MV-4-11 (cell line): ENCODE data around the gene OR10A3.

Experiments
- DNase-seq: peaks from one replicate; lab custom pipeline; 2025; lab: John Stamatoyannopoulos, UW

Gene OR10A3

DNA sequence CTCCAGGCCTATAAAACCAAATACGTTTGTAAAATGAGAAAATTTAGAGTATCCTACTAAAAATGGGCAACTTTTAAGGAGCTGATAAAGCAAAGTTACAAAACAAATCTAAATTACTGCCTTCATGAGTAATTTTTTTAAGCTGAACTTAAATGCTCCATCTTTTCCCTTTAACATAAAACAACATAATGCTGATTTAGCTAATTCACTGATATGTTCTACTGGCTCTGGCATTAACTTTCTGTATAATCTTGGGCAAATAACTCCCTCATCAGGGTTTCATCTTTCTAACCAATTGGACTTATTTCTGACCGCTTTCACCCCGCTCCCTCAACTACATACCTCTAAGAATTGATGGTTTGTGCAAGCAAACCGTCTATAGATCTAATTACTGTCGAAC is 362 bp downstream of the OR10A3 start:
- no peak for DNase-seq

DNA sequence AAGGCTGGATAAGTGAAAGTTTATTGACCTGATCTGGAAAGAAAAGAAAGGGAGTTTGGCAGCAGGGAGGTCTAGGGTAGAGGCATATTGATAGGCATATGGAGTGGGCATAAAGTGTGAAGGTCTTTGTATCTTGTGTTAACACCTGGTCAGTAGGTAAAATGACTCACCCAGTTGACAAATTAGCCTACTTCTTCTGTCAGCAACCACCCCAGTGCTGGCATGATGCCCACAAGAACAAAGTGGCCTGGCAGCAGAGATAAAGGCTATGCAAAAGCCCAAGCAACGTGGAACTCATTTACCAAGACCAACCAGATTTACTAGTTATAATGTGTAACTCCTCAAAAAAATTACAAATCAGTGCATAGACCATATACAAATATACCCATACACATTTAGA is 4.9 kb downstream of the OR10A3 start:
- no peak for DNase-seq

DNA sequence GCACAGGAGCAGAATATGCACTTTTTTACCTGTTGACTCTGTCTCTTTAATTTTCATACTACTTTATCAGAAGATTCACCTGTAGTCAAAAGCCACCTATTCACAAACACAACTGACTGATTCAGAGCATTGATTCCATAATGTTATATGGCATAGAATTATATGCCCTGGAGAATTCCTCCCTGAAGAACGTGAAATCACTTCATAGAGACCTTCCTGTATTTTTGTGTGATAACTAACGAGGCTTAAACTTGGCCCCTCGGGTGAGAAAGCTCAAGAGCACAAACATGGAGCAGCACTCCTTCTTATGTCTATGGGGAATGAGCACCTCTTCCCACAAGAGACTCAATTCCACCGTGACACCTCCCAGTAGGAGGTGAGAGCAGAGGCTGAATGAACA is 10.3 kb downstream of the OR10A3 start, which contains the start of gene OR10A6:
Gene OR10A6 (minus strand): TSS at position 101 of the 400 bp plus-strand sequence. CDS start 2,606 bp downstream, outside the sequence.
- no peak for DNase-seq

DNA sequence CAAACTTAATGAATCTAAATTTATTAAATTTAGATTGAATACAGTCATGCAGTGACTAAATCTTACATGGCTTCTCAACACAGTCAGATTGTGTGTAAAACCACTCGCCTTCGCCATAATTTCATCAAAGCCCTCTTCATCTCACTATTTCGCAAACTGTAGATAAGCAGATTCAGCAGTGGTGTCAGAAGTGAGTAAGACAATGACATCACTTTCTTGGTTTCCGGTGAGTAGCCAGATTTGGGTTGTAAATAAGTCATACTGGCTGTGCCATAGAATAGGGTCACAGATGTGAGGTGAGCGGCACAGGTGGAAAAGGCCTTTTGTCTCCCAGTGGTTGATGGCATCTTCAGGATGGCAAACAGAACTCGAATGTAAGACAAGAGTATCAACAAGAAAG is 13.9 kb downstream of the OR10A3 start:
- DNase-seq, result peak; percentile 55

DNA sequence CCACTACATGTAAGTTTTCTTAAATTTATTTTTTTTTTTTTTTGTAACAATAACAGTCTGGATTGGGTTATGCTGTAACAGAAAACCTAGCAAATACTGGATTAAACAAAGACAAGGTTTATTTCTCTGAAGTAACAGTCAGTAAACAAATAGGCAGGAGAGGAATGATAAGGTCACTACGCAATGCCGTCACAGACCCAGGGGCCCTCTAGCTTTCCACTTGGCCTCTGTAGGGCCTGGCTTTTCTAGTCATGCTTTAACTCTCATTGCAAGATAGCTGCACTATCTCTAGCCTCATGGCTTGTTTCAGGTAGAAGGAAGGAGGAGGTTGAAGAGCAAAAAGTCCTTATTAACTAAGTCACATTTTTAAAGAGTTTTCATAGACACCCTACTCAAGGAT is 17.0 kb downstream of the OR10A3 start:
- DNase-seq, result no peak

DNA sequence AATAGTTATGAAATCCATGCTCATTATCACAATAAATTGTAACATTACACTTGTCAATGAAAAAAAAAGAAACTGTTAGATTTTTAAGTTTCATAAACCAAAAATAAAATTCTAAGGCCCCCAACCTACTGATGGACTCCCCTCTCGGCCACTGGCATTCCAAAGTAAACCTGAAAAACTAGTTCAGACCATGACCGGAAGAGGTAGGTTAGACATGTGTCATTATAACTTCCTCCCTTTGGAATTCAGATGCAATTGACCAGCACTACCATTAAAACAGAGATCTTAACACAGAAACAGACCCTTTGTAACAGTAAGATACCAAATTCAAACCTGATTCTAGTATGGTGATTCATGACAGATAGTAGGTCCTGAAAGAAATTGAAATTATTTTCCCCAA is 23.4 kb downstream of the OR10A3 start:
- no peak for DNase-seq

DNA sequence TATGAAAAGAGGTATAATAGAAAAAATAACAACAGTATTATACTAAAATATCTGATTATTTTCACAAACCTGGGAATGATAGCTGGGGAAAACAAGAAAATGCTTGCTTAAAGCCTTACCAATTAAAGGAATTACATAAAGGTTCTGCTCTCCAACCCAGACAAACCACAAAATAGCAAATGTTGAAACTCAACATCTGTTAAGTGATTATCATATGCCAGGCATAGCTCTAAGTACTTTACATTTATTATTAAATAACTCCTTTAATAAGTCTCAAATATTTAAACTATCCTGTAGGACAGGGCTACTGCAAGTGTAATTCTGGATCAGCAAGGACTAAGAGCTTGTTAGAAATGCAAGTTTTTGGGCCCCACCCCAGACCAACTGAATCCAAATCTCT is 30.5 kb downstream of the OR10A3 start:
- DNase-seq, result no peak

DNA sequence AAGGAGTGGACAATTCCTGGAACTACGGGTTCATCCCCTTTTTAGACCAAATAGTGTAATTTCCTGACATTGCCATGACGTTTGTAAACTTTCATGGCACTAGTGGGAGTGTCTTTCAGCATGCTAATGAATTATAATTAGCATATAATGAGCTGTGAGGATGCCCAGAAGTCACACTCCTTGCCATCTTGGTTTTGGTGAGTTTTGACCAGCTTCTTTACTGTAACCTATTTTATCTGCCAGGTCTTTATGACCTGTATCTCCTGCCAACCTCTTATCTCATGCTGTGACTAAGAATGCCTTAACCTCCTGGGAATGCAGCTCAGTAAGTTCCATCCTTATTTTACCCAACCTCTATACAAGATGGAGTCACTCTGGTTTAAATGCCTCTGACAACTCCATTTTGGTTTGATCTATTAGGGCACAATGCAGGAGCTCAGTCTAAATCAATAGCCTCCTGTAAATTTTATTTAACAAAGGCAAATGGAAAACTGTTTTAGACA is 31.2 kb downstream of the OR10A3 start:
- no peak for DNase-seq

DNA sequence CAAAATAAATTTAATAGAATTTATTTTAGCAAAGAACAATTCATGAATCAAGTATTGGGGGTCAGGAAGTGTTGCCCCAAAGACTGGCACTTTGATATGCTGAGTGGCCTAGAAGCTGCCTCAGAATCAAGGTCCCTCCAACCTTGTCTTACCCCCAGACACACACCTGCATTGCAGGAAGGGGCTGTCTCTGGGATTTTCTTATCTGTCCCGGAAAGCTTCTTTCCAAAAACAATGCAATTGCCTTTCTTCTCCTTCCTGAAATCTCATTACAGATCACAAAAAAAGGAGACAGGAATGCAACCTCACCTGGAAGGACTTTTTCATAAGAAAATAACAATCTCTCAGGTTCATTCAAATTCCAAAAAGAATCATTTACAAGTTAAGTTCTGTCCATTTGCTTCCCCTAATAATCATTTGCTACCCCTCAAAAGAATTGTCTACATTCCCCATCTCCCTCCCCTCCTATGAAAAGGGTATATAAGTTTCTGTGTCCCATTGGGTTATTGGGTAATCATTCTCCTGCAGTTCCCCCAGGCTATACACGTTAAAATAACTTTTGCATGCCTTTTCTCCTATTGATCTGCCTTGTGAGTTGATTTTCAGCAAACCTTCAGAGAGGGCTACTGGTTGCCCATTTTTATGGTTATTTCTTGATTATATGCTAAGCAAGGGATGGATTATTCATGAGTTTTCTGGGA is 31.8 kb downstream of the OR10A3 start:
- no peak for DNase-seq

DNA sequence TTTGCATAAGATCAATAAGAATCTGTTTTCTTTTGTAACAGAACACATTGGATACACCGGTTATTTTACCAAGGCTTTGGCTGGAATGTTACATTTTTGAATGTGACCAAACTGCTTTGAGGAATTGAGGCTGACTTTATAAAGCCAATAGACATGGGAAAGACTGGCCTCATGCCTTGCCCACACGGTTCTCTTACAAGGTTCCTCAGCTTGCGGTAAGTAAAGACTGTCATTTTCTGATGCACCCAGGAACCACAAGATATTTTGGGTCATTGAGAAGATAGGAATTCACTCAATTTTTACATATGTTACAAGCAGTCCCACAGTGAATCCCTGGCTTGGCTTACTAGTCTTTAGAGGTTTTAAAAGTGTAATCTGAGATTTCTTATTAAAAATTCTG is 34.4 kb downstream of the OR10A3 start:
- DNase-seq, result no peak

DNA sequence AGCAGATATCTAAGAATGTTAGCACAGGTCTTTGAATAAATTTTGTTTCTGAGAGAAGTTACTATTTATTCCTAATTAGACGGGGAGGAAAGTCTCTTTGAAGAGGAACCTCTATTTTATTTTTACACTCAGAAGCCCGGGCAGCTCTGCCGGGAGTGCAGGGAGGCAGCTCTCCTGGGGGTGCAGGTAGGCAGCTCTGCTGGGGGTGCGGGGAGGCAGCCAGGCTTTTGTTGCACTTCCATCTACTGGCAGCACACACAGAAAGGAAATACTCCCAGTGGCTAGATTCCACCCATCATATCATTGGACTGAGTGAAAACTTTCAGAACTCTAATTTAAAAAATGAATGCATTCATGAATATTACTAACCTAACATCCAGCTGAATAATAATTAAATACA is 35.0 kb downstream of the OR10A3 start:
- DNase-seq, result no peak

DNA sequence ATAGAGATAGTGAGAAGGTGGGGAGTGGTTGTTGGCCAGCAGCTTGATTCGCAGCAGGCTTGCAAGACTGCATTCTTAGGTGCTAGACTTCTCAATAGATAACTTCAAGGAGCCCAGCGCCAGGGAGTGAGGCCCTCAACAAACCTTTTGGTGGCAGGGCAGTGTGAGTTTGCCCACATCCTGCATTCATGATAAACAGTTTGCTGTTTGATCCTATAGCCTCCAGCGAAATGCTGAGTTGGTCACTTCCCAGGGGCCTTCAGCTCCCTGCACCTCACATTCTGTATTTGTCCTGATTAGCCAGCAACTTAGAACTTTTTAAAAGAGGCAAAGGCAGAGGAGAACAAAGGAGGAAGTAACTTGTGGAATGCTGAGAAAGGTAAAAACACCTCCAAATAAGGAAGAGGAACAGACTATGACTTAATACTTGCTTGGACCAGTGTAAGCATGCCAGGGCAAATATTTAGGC is 35.5 kb downstream of the OR10A3 start:
- no peak for DNase-seq

DNA sequence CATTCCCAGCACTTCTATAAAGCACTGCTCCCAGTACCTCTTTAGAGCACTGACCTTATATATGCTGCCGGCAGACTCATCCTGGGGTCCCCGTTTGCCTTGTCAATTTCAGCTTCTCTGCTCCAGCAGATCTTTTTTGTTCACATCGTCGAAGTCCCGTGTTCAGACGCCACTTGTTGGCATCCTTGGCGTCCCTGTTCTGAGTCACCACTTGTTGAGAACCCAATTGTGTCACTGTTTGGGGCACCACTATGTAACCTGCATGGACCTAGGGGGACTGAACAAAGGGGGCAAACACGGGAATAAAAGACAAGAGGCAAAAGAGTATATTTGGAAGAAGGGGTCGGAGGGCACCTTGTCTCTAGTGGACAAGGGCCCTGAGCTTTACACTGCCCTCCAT is 36.0 kb downstream of the OR10A3 start:
- no peak for DNase-seq

DNA sequence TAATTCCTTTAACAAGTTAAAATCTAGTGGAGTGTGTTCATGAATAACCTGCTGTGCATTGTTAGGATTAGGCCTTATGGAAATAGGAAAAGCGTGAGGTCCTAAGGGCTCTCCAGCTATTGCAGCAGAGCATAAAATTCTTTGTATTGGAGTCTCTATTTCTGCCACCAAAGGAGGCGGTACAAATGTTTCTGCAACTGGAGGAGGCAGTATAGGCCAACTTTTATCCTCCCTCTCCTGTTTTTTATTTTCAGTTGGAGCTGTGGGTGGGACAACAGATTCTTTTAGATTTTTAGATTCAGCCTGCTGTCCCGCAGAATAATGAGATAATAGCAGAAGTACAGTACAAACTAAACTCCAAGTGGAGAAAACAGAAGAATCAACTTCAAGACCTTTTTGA is 36.6 kb downstream of the OR10A3 start:
- DNase-seq, result no peak

DNA sequence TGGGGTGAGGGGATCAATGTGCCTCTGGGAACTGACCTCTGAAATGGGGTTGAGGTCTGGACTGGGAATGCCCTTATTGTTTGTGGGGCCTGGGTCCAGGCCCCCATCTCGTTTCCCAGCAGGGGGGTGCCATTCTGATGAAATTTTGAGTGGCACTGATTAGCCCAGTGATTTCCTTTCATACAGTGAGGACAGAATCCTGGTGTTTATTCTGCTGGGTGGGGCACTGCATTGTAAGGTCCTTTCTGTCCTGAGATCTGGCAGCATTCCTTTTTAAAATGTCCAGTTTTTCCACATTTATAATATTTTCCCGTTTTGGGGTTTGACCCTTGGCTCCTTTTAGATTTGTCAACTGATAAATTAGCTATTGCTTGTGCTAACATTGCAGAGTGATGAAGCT is 37.6 kb downstream of the OR10A3 start:
- DNase-seq, result no peak

DNA sequence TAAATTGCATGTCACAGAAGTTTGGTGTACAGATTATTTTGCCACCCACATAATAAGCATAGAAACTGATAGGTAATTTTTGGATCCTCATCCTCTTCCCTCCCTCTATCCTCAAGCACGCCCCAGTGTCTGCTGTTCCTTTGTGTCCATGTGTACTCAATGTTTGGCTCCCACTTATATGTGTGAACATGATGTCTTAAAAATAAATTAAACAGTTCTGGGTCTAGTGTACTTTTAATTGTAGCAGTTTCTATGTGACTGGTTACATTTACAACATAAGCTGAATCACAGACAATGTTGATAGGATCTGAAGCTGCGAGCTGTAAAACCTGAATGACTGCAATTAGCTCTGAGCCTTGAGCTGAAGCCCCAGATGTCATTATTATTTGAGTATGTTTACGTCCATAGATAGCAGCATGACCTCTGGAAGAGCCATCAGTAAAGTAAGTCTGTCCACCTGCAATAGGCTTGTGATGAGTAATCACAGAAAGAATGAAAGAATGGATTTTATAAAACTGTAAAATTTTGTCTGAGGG is 40.1 kb downstream of the OR10A3 start:
- DNase-seq, result no peak

DNA sequence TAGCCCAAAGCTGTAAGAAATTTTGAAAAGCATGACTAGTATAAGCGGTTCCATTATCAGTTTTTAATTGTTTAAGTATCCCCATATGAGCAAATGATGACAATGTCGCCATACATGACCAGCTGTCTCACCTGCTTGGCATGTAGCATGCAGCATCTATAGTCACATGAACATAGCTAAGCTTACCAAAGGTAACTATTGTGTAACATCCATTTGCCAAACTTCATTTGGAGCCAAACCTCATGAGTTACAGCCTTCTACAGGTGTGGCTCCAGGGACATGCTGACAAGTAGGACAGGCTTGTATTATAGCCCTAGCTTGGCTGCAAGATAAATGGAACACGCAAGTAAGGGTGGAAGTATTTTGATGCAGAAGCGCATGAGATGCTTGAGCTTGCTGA is 40.8 kb downstream of the OR10A3 start:
- no peak for DNase-seq

DNA sequence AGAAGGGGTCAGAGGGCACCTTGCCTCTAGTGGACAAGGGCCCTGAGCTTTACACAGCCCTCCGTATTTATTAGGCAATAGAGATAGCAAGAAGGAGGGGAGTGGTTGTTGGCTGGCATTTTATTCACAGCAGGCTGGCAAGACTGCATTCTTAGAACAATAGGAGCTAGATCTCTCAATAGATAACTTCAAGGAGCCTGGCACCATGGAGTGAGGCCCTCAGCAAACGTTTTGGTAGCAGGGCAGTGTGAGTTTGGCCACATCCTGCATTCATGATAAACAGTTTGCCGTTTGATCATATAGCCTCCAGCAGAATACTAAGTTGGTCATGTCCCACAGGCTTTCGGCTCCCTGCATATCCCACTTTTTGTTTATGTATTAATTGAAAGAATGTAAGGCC is 42.1 kb downstream of the OR10A3 start:
- no peak for DNase-seq

DNA sequence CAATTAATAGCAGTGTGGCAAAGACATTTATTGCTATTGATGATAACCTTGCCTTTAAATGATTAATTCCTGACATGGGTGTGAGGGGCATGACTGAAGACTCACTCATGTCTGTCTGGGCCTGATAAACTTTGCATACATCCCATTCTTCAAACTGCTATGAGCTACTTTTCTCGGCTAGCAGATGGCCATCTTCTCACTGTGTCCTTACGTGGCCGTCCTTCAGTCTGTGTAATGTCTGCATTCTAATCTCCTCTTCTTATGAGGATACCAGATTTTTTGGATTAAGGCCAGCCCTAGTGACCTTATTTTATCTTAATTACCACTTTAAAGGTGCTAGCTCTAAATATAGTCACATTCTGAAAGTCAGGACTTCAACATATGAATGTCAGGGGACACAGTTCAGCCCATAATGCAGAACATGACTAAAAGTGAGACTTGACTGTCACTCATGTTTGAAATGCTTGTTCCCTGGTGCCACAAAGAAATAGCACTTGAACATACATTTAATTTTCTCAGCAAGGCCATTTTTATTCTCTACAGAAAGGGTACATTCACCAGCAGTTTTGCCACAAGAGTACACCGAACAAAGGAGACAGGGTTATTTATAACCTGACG is 42.7 kb downstream of the OR10A3 start:
- no peak for DNase-seq

DNA sequence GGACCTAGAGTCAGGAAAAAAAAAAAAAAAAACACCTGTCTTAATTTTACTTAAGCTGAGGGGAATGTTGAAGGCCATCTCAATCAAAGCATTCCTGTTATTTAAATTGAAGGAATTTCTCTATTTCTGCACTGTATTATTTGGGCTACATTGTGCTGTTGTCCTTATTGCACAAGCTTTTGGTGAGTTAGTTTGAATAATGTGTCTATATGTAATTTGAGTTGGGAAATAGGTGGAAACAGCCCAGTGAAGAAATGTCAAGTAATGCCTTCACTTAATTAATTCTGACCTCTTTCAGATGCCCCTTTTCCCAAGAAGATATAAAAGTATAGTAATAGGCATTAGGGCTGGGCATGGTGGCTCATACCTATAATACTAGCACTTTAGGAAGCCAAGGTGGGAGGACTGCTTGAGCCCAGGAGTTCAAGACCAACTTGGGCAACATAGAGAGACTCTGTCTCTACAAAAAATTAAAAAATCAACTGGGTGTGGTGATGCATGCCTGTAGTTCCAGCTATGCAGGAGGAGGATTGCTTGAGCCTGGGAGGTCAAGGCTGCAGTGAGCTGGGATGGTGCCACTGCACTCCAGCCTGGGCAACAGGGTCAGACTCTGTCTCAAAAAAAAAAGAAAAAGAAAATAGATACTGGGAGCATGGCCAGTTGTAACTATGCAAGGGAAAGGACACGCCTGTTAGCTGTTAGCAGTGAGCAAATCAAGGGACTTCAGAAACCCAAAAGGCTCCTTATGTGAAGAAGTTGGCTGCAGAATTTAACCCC is 45.3 kb downstream of the OR10A3 start:
- no peak for DNase-seq

DNA sequence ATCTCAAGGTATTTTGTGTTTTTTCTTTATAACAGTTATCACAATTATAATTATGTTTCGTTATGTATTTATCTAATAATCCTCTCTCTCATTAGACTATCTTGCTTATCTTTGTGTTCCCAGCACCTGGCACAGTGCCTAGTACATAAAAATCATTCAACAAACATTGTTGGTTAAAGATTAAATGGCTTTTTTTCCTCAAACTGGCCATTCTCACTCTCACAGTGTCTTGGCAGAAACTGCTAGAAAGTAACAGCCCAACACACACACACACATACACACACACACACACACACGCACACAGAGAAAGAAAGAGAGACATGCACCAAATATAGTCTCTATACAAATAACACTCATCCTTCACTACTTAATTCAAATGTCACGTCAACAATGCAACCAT is 47.3 kb downstream of the OR10A3 start:
- no peak for DNase-seq

DNA sequence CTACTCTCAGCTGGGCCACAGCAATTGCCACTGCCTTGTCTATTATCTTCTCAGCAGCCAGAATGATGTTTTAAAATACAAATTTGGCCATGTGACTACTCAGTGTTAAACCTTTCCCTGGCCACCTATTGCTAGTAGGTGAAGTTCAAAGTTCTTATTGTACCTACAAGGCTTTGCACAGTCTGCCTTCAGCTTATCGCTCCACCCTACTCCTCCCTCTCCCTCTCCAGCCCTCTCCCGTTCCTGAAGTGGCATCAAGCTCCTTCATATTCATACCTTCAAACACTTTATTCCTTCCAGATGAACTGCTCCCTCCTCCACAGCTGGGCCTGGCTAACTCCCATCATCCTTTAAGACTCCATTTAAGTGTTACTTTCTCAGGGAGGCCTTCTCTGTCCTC is 47.7 kb downstream of the OR10A3 start:
- no peak for DNase-seq

DNA sequence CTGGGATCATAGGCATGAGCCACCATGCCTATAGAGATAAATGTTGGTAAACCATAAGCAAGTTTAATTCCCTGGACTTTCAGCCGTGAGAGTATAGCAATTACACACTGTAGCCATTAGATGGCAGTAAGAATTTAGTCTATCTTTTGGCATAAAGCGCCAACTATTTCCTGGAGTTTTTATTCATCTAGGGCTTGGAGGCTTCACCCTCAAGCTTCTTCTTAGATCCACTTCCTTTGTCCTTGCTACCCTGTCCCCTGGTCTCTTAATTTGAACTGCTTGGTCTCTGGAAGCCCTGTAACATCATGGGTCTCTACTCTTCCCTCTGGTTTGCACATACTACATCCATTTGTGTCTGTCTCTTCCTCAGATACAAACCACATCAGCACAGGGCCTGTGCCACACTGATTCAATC is 48.7 kb downstream of the OR10A3 start:
- DNase-seq, result peak; percentile 69
